Brain microvascular endothelial cell (primary cell): ENCODE data around the gene DLK2.

ENCODE experiments used
- DNase-seq: peaks from one replicate; pipeline ENCODE4 v3.0.0-alpha.2; 2020
- H3K27ac ChIP-seq: fragments of 250-450 bp; sonication (Bioruptor Pico); 2 replicates; pipeline ENCODE4 v1.5.1; 2020; ENCODE audit warnings: mild to moderate bottlenecking, moderate library complexity
- H3K27me3 ChIP-seq: fragments of 250-450 bp; sonication (Bioruptor Pico); replicated peaks from 2 replicates; pipeline ENCODE4 v1.5.1; 2020; ENCODE audit warnings: mild to moderate bottlenecking
- H3K36me3 ChIP-seq: fragments of 250-450 bp; sonication (Bioruptor Pico); replicated peaks from 2 replicates; pipeline ENCODE4 v1.5.1; 2020; ENCODE audit warnings: mild to moderate bottlenecking
- H3K4me3 ChIP-seq: 2 replicates; pipeline ENCODE4 v1.5.1; 2011; ENCODE audit warnings: low read depth, mild to moderate bottlenecking, control low read depth, low read length, moderate library complexity
- CTCF ChIP-seq: IDR thresholded peaks from 2 replicates; pipeline ENCODE4 v1.5.1; 2011; ENCODE audit warnings: low read depth, mild to moderate bottlenecking, moderate library complexity, low read length, control low read depth, inconsistent platforms; ENCODE audit errors: missing control alignments
- in situ Hi-C: cut with HindIII; loops from 2 replicates; pipeline ENCODE4 v1.10.0; 2017; ENCODE audit warnings: low sequenced_read_pairs, low pct_ligation_motif_present

The DLK2 gene

GRCh38 chr6:43493833-43494232 lies 38.5 kb upstream of the DLK2 start:
- in situ Hi-C loops: no loop called here
- no peak for DNase-seq
- H3K27ac ChIP-seq: no peak overlapping the region
- H3K36me3 ChIP-seq: peaks cover 7% of the 10 kb centered on the region
- no peak overlapping the region for H3K4me3 ChIP-seq
- TF ChIP-seq CTCF: no peak
- no peaks in the 10 kb centered on the region for H3K27me3 ChIP-seq

DNA sequence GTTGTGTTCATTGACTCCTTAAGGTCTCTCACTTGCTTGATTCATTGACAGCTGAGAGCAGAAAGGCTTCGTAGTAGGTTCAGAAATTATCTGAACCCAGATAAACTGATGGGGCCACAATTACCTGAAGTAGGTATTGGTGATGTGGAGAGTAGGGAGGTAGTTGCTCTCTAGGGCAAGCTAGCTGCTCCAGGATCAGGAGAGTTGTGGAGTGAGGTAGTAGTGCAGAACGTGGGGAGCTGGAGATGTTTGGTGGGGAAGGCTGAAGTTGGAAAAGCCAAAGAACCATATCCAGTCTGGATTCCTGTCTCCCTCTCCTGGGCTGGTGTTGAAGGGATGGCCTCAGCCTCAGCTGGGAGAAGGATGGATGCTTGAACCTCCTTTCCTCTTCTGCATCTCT lies 37.9 kb upstream of the DLK2 start:
- peaks cover 3% of the 10 kb centered on the region for H3K36me3 ChIP-seq
- no peaks in the 10 kb centered on the region for H3K27me3 ChIP-seq
- TF ChIP-seq CTCF: no peak
- in situ Hi-C loops: no loop called here
- no peak overlapping the region for H3K4me3 ChIP-seq
- H3K27ac ChIP-seq: no peak overlapping the region
- DNase-seq: no peak

- Histone ChIP-seq H3K4me3 (peak overlapping the region; percentile 3), H3K27me3 (no peaks in the 10 kb centered on the region), H3K36me3 (no peaks in the 10 kb centered on the region), H3K27ac (no peak overlapping the region)
- peak; percentile 29 for DNase-seq
- in situ Hi-C loops: no loop called here
- no peak for TF ChIP-seq CTCF
Measured at GRCh38 chr6:43492673-43493072, 37.3 kb upstream of the DLK2 start.

- no peak for TF ChIP-seq CTCF
- Histone ChIP-seq H3K4me3 (peak overlapping the region; percentile 3), H3K27me3 (no peaks in the 10 kb centered on the region), H3K36me3 (no peaks in the 10 kb centered on the region), H3K27ac (no peak overlapping the region)
- DNase-seq: peak; percentile 59
- in situ Hi-C loops: no loop called here
Measured at GRCh38 chr6:43491750-43492661, 36.7 kb upstream of the DLK2 start.

DNA sequence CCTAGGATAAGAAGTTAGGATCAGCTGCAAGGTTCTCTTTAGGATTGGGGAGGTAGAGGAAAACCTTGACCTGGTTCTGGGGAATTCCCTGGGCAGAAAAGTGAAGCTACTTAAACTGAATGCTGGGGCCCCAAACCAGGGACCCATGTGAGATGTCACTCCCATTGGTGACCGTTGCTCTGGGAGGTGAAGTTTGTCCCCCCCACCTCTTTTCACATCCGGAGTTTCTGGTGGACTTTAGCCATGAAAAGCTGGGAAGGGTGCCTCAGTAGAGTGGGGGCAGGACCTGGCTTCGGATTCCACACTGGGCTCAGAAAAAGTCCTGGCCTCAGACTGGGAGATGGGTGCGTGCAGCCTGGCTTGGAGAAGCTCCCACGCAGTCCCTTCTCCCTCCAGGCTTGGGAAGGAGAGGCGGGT lies 35.2 kb upstream of the DLK2 start:
- in situ Hi-C loops: no loop called here
- no peak overlapping the region for H3K4me3 ChIP-seq
- no peak overlapping the region for H3K27ac ChIP-seq
- no peaks in the 10 kb centered on the region for H3K36me3 ChIP-seq
- TF ChIP-seq CTCF: no peak
- H3K27me3 ChIP-seq: no peaks in the 10 kb centered on the region
- no peak for DNase-seq
